Femur (tissue), 1 donor: Measurements from ENCODE around the gene PAPSS2.
"Not testable (repeated sequence)": the region's sequence is repeated elsewhere in the genome, so short reads cannot be mapped to it uniquely, and the experiment has no call there.

Source experiments
- DNase-seq: peaks from one replicate; pipeline ENCODE4 v3.0.0-alpha.2; 2017

Gene PAPSS2

GRCh38 chr10:87659571-87660483, at the start of gene PAPSS2:
Gene PAPSS2, plus strand, starts transcription at chr10:87659878. Its CDS starts 104 bp downstream, at chr10:87659982.
- peak; percentile 82 for DNase-seq

GRCh38 chr10:87611341-87611740, 48.3 kb upstream of the PAPSS2 start:
- not testable (repeated sequence) for DNase-seq

- DNase-seq = no peak
Observed at GRCh38 chr10:87612115-87612514, 47.6 kb upstream of the PAPSS2 start.

GRCh38 chr10:87613751-87614150, 45.9 kb upstream of the PAPSS2 start:
- DNase-seq = no peak

- DNase-seq = no peak
Observed at GRCh38 chr10:87615856-87616255, 43.8 kb upstream of the PAPSS2 start.

- no peak for DNase-seq
Observed at GRCh38 chr10:87617503-87617902, 42.2 kb upstream of the PAPSS2 start.

GRCh38 chr10:87618566-87619423, 40.9 kb upstream of the PAPSS2 start:
- no peak for DNase-seq

GRCh38 chr10:87619705-87620104, 40.0 kb upstream of the PAPSS2 start:
- DNase-seq = no peak

- not testable (repeated sequence) for DNase-seq
Observed at GRCh38 chr10:87621440-87621839, 38.2 kb upstream of the PAPSS2 start.

- DNase-seq = peak; percentile 27
Observed at GRCh38 chr10:87622314-87623004, 37.2 kb upstream of the PAPSS2 start.

GRCh38 chr10:87623191-87623590, 36.5 kb upstream of the PAPSS2 start:
- no peak for DNase-seq

GRCh38 chr10:87625661-87626060, 34.0 kb upstream of the PAPSS2 start:
- no peak for DNase-seq

GRCh38 chr10:87626422-87626892, 33.2 kb upstream of the PAPSS2 start:
- no peak for DNase-seq

GRCh38 chr10:87630171-87630570, 29.5 kb upstream of the PAPSS2 start:
- no peak for DNase-seq

GRCh38 chr10:87632454-87632853, 27.2 kb upstream of the PAPSS2 start:
- no peak for DNase-seq

GRCh38 chr10:87634311-87634710, 25.4 kb upstream of the PAPSS2 start:
- DNase-seq = no peak

GRCh38 chr10:87635498-87636312, 24.0 kb upstream of the PAPSS2 start:
- no peak for DNase-seq

GRCh38 chr10:87636313-87636915, 23.3 kb upstream of the PAPSS2 start:
- DNase-seq = no peak

- no peak for DNase-seq
Observed at GRCh38 chr10:87639493-87639892, 20.2 kb upstream of the PAPSS2 start.

GRCh38 chr10:87640043-87640442, 19.6 kb upstream of the PAPSS2 start:
- DNase-seq = no peak

GRCh38 chr10:87642486-87642885, 17.2 kb upstream of the PAPSS2 start:
- DNase-seq = no peak

GRCh38 chr10:87642988-87643387, 16.7 kb upstream of the PAPSS2 start:
- DNase-seq = no peak
